Putamen (tissue), 1 donor: ENCODE results near the gene ERBB4.
"Not testable (repeated sequence)": the region's sequence is repeated elsewhere in the genome, so short reads cannot be mapped to it uniquely, and the experiment has no call there.

ENCODE experiments used
- DNase-seq: peaks from one replicate; pipeline ENCODE4 v3.0.0-alpha.2; 2016; ENCODE audit warnings: low spot score

Gene ERBB4

GRCh38 chr2:211592006-211592405 is 946.6 kb downstream of the ERBB4 start:
- not testable (repeated sequence) for DNase-seq

- no peak for DNase-seq
Observed at GRCh38 chr2:211591426-211591825, 947.2 kb downstream of the ERBB4 start.

- no peak for DNase-seq
Observed at GRCh38 chr2:211568439-211568838, 970.2 kb downstream of the ERBB4 start.

- DNase-seq: no peak
Observed at GRCh38 chr2:211564441-211564840, 974.2 kb downstream of the ERBB4 start.

GRCh38 chr2:211545582-211545981 is 993.0 kb downstream of the ERBB4 start:
- DNase-seq: no peak

GRCh38 chr2:211534632-211535031 is 1004.0 kb downstream of the ERBB4 start:
- no peak for DNase-seq

- DNase-seq: not testable (repeated sequence)
Observed at GRCh38 chr2:211524248-211524647, 1014.4 kb downstream of the ERBB4 start.

- no peak for DNase-seq
Observed at GRCh38 chr2:211516537-211516936, 1022.1 kb downstream of the ERBB4 start.

- DNase-seq: no peak
Observed at GRCh38 chr2:211514049-211514448, 1024.6 kb downstream of the ERBB4 start.

- DNase-seq: no peak
Observed at GRCh38 chr2:211513446-211513845, 1025.2 kb downstream of the ERBB4 start.

GRCh38 chr2:211512806-211513205 is 1025.8 kb downstream of the ERBB4 start:
- no peak for DNase-seq

- no peak for DNase-seq
Observed at GRCh38 chr2:211503856-211504255, 1034.7 kb downstream of the ERBB4 start.

GRCh38 chr2:211503198-211503597 is 1035.4 kb downstream of the ERBB4 start:
- no peak for DNase-seq

GRCh38 chr2:211498551-211499205 is 1039.9 kb downstream of the ERBB4 start:
- DNase-seq: no peak

GRCh38 chr2:211495339-211495738 is 1043.3 kb downstream of the ERBB4 start:
- DNase-seq: no peak

GRCh38 chr2:211494536-211494935 is 1044.1 kb downstream of the ERBB4 start:
- no peak for DNase-seq

GRCh38 chr2:211494085-211494484 is 1044.5 kb downstream of the ERBB4 start:
- no peak for DNase-seq

GRCh38 chr2:211487733-211488132 is 1050.9 kb downstream of the ERBB4 start:
- DNase-seq: no peak

- DNase-seq: no peak
Observed at GRCh38 chr2:211479536-211480150, 1059.0 kb downstream of the ERBB4 start.

GRCh38 chr2:211477537-211478275 is 1060.9 kb downstream of the ERBB4 start:
- DNase-seq: no peak

GRCh38 chr2:211473116-211473515 is 1065.5 kb downstream of the ERBB4 start:
- DNase-seq: no peak

- no peak for DNase-seq
Observed at GRCh38 chr2:211469664-211470059, 1068.9 kb downstream of the ERBB4 start.
